Ovary (tissue), 3 donors: ENCODE data around the gene TRABD2B.

ENCODE experiments used
- EP300 ChIP-seq: sonication (generic); formaldehyde crosslinking; IDR thresholded peaks from one replicate; pipeline ENCODE4 v1.6.1; 2017; ENCODE audit warnings: antibody characterized with exemption
- POLR2A ChIP-seq: fragments of 450-650 bp; IDR thresholded peaks from one replicate; pipeline ENCODE4 v1.6.1; 2017; ENCODE audit warnings: antibody characterized with exemption, mild to moderate bottlenecking, moderate library complexity
- TF ChIP-seq, protein P1 (sequence below), 3 donors: fragments of 450-650 bp in 2 of 3; fragments of 200-600 bp in 1 of 3; IDR thresholded peaks; one replicate each; pipeline versions ENCODE4 v1.5.1 to v1.8.0; 2016 to 2022; ENCODE audit warnings: antibody characterized with exemption in 3 of 3, mild to moderate bottlenecking in 1 of 3
- donor health status: DM: no; HTN: no; CAD: no.

GRCh38 chr1:47951545-47952235, 45.5 kb downstream of the TRABD2B start:
- TF ChIP-seq POLR2A (no peak), EP300 (no peak)
- TF ChIP-seq, protein P1, sequence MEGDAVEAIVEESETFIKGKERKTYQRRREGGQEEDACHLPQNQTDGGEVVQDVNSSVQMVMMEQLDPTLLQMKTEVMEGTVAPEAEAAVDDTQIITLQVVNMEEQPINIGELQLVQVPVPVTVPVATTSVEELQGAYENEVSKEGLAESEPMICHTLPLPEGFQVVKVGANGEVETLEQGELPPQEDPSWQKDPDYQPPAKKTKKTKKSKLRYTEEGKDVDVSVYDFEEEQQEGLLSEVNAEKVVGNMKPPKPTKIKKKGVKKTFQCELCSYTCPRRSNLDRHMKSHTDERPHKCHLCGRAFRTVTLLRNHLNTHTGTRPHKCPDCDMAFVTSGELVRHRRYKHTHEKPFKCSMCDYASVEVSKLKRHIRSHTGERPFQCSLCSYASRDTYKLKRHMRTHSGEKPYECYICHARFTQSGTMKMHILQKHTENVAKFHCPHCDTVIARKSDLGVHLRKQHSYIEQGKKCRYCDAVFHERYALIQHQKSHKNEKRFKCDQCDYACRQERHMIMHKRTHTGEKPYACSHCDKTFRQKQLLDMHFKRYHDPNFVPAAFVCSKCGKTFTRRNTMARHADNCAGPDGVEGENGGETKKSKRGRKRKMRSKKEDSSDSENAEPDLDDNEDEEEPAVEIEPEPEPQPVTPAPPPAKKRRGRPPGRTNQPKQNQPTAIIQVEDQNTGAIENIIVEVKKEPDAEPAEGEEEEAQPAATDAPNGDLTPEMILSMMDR (IDR thresholded peaks at IDR 0.05): no peak
